Right atrium auricular region (tissue), 2 donors: ENCODE measurements around the gene MCUR1. TPM values are rescaled to one million over a fixed set of nuclear protein-coding genes. Genes with fewer than 3 reads are reported as not detected.
"Not testable (repeated sequence)": the region's sequence is repeated elsewhere in the genome, so short reads cannot be mapped to it uniquely, and the experiment has no call there.

Source experiments
- DNase-seq: peaks from one replicate; pipeline ENCODE4 v3.0.0-alpha.2; 2019; ENCODE audit warnings: low spot score
- H3K27ac ChIP-seq, 2 donors: fragments of 200-600 bp; sonication (generic); 1 replicate in 1 of 2; 2 replicates in 1 of 2; pipeline ENCODE4 v1.5.1; 2016 to 2019
- H3K27me3 ChIP-seq, 2 donors: fragments of 200-600 bp; sonication (generic); one replicate each; pipeline versions ENCODE4 v1.5.1 to v1.6.0; 2017 to 2019
- H3K36me3 ChIP-seq: fragments of 200-600 bp; sonication (generic); one replicate; pipeline ENCODE4 v1.5.1; 2016
- H3K4me1 ChIP-seq, 2 donors: fragments of 200-600 bp; sonication (generic); one replicate each; pipeline versions ENCODE4 v1.5.1 to v1.6.0; 2017 to 2019
- H3K4me3 ChIP-seq, 2 donors: fragments of 200-600 bp; sonication (generic); 1 replicate in 1 of 2; 2 replicates in 1 of 2; pipeline ENCODE4 v1.5.1; 2017 to 2019; ENCODE audit warnings: mild to moderate bottlenecking in 1 of 2, moderate library complexity in 1 of 2
- H3K9me3 ChIP-seq, 2 donors: fragments of 200-600 bp; sonication (generic); one replicate each; pipeline ENCODE4 v1.5.1; 2019
- total RNA-seq, 2 donors: library from RNA; depleted of rRNA; stranded (reverse); fragments of >200 nt; gene quantifications; one replicate each; pipeline ENCODE4 v1.1.0, GENCODE V29; 2016
- TF ChIP-seq, protein P1 (sequence below), 2 donors: fragments of 200-600 bp; sonication (generic); IDR thresholded peaks; one replicate each; pipeline ENCODE4 v1.5.1; 2019; ENCODE audit warnings: antibody characterized with exemption in 2 of 2

The MCUR1 gene
- total RNA-seq, 2 donors from 2014 or later = 11.0 to 11.2 TPM

- Histone ChIP-seq H3K27me3 (no peaks in the 10 kb centered on the region), H3K4me1 (no peaks in the 10 kb centered on the region), H3K9me3 (no peaks in the 10 kb centered on the region), H3K27ac (peak overlapping the region in 1 of 2 donors; percentile 36), H3K4me3 (no peak overlapping the region), H3K36me3 (peaks cover 3% of the 10 kb centered on the region)
- no peak for DNase-seq
- TF ChIP-seq, protein P1, sequence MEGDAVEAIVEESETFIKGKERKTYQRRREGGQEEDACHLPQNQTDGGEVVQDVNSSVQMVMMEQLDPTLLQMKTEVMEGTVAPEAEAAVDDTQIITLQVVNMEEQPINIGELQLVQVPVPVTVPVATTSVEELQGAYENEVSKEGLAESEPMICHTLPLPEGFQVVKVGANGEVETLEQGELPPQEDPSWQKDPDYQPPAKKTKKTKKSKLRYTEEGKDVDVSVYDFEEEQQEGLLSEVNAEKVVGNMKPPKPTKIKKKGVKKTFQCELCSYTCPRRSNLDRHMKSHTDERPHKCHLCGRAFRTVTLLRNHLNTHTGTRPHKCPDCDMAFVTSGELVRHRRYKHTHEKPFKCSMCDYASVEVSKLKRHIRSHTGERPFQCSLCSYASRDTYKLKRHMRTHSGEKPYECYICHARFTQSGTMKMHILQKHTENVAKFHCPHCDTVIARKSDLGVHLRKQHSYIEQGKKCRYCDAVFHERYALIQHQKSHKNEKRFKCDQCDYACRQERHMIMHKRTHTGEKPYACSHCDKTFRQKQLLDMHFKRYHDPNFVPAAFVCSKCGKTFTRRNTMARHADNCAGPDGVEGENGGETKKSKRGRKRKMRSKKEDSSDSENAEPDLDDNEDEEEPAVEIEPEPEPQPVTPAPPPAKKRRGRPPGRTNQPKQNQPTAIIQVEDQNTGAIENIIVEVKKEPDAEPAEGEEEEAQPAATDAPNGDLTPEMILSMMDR (IDR thresholded peaks at IDR 0.05) = no peak
Observed at GRCh38 chr6:13787137-13787536, 27.2 kb downstream of the MCUR1 start.

GRCh38 chr6:13780162-13780561, 34.2 kb downstream of the MCUR1 start:
- H3K4me3 ChIP-seq, H3K4me1 ChIP-seq, DNase-seq, H3K27me3 ChIP-seq, H3K27ac ChIP-seq, H3K9me3 ChIP-seq, H3K36me3 ChIP-seq: not testable (repeated sequence)

- Histone ChIP-seq H3K9me3 (no peaks in the 10 kb centered on the region), H3K27ac (no peak overlapping the region), H3K27me3 (no peaks in the 10 kb centered on the region), H3K4me1 (no peaks in the 10 kb centered on the region), H3K4me3 (no peak overlapping the region), H3K36me3 (no peaks in the 10 kb centered on the region)
- no peak for DNase-seq
- TF ChIP-seq, protein P1 (IDR thresholded peaks at IDR 0.05) = no peak
Observed at GRCh38 chr6:13778028-13778427, 36.3 kb downstream of the MCUR1 start.

GRCh38 chr6:13776602-13777001, 37.8 kb downstream of the MCUR1 start:
- Histone ChIP-seq H3K36me3 (no peaks in the 10 kb centered on the region), H3K4me1 (no peaks in the 10 kb centered on the region), H3K27ac (no peak overlapping the region), H3K27me3 (no peaks in the 10 kb centered on the region), H3K9me3 (no peaks in the 10 kb centered on the region), H3K4me3 (no peak overlapping the region)
- TF ChIP-seq, protein P1 (IDR thresholded peaks at IDR 0.05) = no peak
- no peak for DNase-seq

GRCh38 chr6:13775466-13775865, 38.9 kb downstream of the MCUR1 start:
- not testable (repeated sequence) for H3K36me3 ChIP-seq, DNase-seq, H3K4me1 ChIP-seq, H3K9me3 ChIP-seq, H3K27me3 ChIP-seq, H3K27ac ChIP-seq, H3K4me3 ChIP-seq

DNA sequence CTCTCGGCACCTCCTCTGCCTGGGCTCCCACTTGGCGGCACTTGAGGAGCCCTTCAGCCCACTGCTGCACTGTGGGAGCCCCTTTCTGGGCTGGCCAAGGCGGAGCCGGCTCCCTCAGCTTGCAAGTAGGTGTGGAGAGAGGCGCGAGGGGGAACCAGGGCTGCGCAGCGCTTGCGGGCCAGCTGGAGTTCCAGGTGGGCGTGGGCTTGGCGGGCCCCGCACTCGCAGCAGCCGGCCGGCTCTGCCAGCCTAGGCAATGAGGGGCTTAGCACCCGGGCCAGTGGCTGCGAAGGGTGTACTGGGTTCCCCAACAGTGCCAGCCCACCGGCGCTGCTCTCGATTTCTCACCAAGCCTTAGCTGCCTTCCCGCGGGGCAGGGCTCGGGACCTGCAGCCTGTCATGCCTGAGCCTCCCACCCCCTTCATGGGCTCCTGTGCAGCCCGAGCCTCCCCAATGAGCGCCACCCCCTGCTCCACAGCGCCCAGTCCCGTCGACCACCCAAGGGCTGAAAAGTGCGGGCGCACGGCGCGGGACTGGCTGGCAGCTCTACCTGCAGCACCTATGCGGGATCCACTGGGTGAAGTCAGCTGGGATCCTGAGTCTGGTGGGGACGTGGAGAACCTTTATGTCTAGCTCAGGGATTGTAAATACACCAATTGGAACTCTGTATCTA, 41.9 kb downstream of the MCUR1 start:
- not testable (repeated sequence) for H3K27me3 ChIP-seq

GRCh38 chr6:13769655-13770053, 44.7 kb downstream of the MCUR1 start:
- H3K9me3 ChIP-seq = no peaks in the 10 kb centered on the region
- DNase-seq = no peak
- H3K27ac ChIP-seq = no peak overlapping the region
- TF ChIP-seq, protein P1 (IDR thresholded peaks at IDR 0.05) = peak in 1 of 2 donors; percentile 22
- peaks cover 0 to 16% of the 10 kb centered on the region in 2 donors for H3K4me1 ChIP-seq
- no peak overlapping the region for H3K4me3 ChIP-seq
- no peaks in the 10 kb centered on the region for H3K36me3 ChIP-seq
- H3K27me3 ChIP-seq = no peaks in the 10 kb centered on the region

More for the DNA sequence above, 41.9 kb downstream of the MCUR1 start:
- not testable (repeated sequence) for DNase-seq, H3K4me1 ChIP-seq, H3K4me3 ChIP-seq, H3K27ac ChIP-seq, H3K36me3 ChIP-seq, H3K9me3 ChIP-seq
